ENCODE data around the gene TWSG1.

DNA sequence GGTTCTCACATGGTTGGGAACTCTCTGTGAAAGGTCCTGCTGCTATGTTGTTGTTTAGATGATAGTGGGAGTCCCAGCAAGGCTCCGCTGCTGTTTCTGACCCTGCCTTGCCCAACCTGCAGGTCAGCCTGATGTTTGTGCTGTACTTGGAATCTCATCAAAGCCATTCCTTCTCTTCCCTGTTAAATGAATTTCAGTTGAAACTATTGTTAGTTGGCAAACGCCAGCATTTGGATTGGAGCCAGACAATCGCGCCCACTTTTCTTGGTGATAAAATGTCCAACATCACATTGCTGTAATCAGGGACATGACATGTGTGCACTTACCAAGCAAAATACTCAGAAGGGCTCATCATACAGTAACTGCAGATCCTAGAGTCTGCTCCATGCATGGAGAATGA is 12.8 kb upstream of the TWSG1 start:
- TF ChIP-seq POLR2A (IDR thresholded peaks at IDR 0.05) (no peak), POLR2AphosphoS5 (IDR thresholded peaks at IDR 0.05) (no peak)
- TF ChIP-seq, protein P1, sequence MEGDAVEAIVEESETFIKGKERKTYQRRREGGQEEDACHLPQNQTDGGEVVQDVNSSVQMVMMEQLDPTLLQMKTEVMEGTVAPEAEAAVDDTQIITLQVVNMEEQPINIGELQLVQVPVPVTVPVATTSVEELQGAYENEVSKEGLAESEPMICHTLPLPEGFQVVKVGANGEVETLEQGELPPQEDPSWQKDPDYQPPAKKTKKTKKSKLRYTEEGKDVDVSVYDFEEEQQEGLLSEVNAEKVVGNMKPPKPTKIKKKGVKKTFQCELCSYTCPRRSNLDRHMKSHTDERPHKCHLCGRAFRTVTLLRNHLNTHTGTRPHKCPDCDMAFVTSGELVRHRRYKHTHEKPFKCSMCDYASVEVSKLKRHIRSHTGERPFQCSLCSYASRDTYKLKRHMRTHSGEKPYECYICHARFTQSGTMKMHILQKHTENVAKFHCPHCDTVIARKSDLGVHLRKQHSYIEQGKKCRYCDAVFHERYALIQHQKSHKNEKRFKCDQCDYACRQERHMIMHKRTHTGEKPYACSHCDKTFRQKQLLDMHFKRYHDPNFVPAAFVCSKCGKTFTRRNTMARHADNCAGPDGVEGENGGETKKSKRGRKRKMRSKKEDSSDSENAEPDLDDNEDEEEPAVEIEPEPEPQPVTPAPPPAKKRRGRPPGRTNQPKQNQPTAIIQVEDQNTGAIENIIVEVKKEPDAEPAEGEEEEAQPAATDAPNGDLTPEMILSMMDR (IDR thresholded peaks at IDR 0.05 in 8 of 11, conservative IDR thresholded peaks at IDR 0.05 in 3 of 11): no peak
